ENCODE measurements around the gene TM4SF4. TPM values are rescaled to one million over a fixed set of nuclear protein-coding genes. Genes with fewer than 3 reads are reported as not detected.

The TM4SF4 gene
- total RNA-seq, 1 experiment from 2014 or later: not detected

DNA sequence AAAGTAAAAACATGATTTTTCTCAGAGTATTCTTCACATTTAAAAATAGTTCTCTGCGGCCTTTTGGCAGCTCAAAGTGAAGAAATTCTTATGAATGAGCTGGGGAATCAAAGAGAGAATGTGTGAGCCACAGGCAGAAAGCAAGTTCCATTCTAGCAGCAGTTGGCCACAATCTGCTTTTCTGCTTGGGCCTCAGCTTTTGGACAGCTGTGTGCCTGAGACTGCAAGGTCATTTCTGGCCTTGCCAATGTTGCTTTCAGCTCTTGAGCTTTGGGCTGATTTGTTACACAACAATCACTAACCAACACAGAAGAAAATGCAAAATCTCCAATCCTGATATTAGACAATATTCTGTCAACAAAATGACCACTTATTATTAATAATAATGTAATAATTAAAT, 14.4 kb upstream of the TM4SF4 start:
- no peaks in the 10 kb centered on the region for H3K23me2 ChIP-seq (ENCODE audit: insufficient read length, low read depth, low read length, poor library complexity, severe bottlenecking)
- H2BK20ac ChIP-seq (ENCODE audit: low read depth, low read length, poor library complexity, severe bottlenecking): no peak overlapping the region
- no peak overlapping the region for H2BK120ac ChIP-seq (ENCODE audit: low read depth, low read length, poor library complexity, severe bottlenecking)
- no peak overlapping the region for H4K8ac ChIP-seq (replicated peaks; ENCODE audit: insufficient read length, low read depth, low read length)
- no CpG with 5 or more reads among the region's 1 CpG for WGBS (ENCODE audit: extremely low coverage, insufficient read length, low lambda C conversion rate)
- no peaks in the 10 kb centered on the region for H3K27me3 ChIP-seq (ENCODE audit: insufficient read depth, low read length)
- no peak overlapping the region for H3K27ac ChIP-seq (ENCODE audit: insufficient read length, low read depth, low read length)
- no peaks in the 10 kb centered on the region; a peak in 1 of 5 replicates for H3K9me3 Mint-ChIP-seq
- no peaks in the 10 kb centered on the region; a peak in 1 of 7 replicates for H3K36me3 Mint-ChIP-seq (ENCODE audit: insufficient read depth in 1 of 3, low read depth in 3 of 3)
- H2BK15ac ChIP-seq (ENCODE audit: low read depth, low read length): no peak overlapping the region
- no peak overlapping the region for H3K4me3 Mint-ChIP-seq
- H2AFZ ChIP-seq (ENCODE audit: low read length): no peak overlapping the region
- no peaks in the 10 kb centered on the region for H3K9me3 ChIP-seq (ENCODE audit: control insufficient read depth, low read depth, low read length)
- H3K9ac ChIP-seq (ENCODE audit: extremely low read depth, insufficient read length, low read length): no peak overlapping the region
- TF ChIP-seq, protein P1, sequence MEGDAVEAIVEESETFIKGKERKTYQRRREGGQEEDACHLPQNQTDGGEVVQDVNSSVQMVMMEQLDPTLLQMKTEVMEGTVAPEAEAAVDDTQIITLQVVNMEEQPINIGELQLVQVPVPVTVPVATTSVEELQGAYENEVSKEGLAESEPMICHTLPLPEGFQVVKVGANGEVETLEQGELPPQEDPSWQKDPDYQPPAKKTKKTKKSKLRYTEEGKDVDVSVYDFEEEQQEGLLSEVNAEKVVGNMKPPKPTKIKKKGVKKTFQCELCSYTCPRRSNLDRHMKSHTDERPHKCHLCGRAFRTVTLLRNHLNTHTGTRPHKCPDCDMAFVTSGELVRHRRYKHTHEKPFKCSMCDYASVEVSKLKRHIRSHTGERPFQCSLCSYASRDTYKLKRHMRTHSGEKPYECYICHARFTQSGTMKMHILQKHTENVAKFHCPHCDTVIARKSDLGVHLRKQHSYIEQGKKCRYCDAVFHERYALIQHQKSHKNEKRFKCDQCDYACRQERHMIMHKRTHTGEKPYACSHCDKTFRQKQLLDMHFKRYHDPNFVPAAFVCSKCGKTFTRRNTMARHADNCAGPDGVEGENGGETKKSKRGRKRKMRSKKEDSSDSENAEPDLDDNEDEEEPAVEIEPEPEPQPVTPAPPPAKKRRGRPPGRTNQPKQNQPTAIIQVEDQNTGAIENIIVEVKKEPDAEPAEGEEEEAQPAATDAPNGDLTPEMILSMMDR (conservative IDR thresholded peaks at IDR 0.05): no peak
- H2AK5ac ChIP-seq (ENCODE audit: insufficient read length, low read length): no peak overlapping the region
- H3K14ac ChIP-seq (ENCODE audit: insufficient read depth, low read length): no peak overlapping the region
- no peak overlapping the region for H3T11ph ChIP-seq (ENCODE audit: low read length)
- no peak overlapping the region for H3K27ac Mint-ChIP-seq
- no peak for DNase-seq
- no peak overlapping the region for H3K23ac ChIP-seq (ENCODE audit: insufficient read length, low read depth, low read length)
- no peak overlapping the region for H3K4ac ChIP-seq (ENCODE audit: low read depth, low read length)
- H3K27me3 Mint-ChIP-seq (ENCODE audit: low read depth): peaks cover 2% of the 10 kb centered on the region; the same call in 1 of the 2 replicates
- no peaks in the 10 kb centered on the region for H3K4me1 ChIP-seq (ENCODE audit: insufficient read depth, low read length)
- no peaks in the 10 kb centered on the region for H4K20me1 ChIP-seq (ENCODE audit: control insufficient read depth, insufficient read depth, insufficient read length)
- no peak overlapping the region for H2BK12ac ChIP-seq (ENCODE audit: insufficient read length, low read depth, low read length)
- H2BK5ac ChIP-seq (ENCODE audit: insufficient read length, low read length): no peak overlapping the region
- no peak overlapping the region for H4K5ac ChIP-seq (ENCODE audit: insufficient read length, low read depth, low read length)
- H3K79me1 ChIP-seq (ENCODE audit: insufficient read depth, low read depth, low read length, poor library complexity, severe bottlenecking): no peaks in the 10 kb centered on the region
- no peaks in the 10 kb centered on the region for H3K79me2 ChIP-seq (ENCODE audit: insufficient read depth, low read length)
- H3K56ac ChIP-seq (ENCODE audit: insufficient read length, low read depth, low read length): no peak overlapping the region
- no peak overlapping the region for H4K91ac ChIP-seq (ENCODE audit: insufficient read length, low read depth, low read length)
- H3K18ac ChIP-seq (ENCODE audit: insufficient read length, low read depth, low read length): no peak overlapping the region
- peaks cover 0 to 3% of the 10 kb centered on the region in 2 experiments; a peak in 1 of 4 replicates for H3K4me1 Mint-ChIP-seq
- no peak overlapping the region for H3K4me2 ChIP-seq (ENCODE audit: insufficient read depth, insufficient read length, low read length)
